ENCODE results near the gene METTL3. TPM values are rescaled to one million over a fixed set of nuclear protein-coding genes. Genes with fewer than 3 reads are reported as not detected.
A peak's percentile ranks its signal among the peaks of the same experiment; 100 is the strongest.

The METTL3 gene
- total and polyA plus RNA-seq, 2 of the 13 experiments (the other 11 are each of a cell fraction or from before 2014, with no cell fraction given): 123 to 130 TPM

GRCh38 chr14:21455592-21455911 is 55.6 kb downstream of the METTL3 start (continued):
- TF ChIP-seq ATF5 (CRISPR knock-in tag; IDR thresholded peaks at IDR 0.05; ENCODE audit: low read depth): peak; percentile 25; the same call in 1 of the 2 replicates
- peak; percentile 80 for TF ChIP-seq AGO2 (optimal IDR thresholded peaks at IDR 0.05; ENCODE audit: low read depth, low read length)
- 0 out of 2 replicates have a peak, but pooled peaks have one; percentile 20 for TF ChIP-seq ZFP90 (CRISPR knock-in tag; IDR thresholded peaks at IDR 0.05; ENCODE audit: borderline replicate concordance)
- no peak for TF ChIP-seq TRIM22 (IDR thresholded peaks at IDR 0.05)
- peak; percentile 14; the same call in 1 of the 2 replicates for TF ChIP-seq ZNF691 (CRISPR knock-in tag; IDR thresholded peaks at IDR 0.05; ENCODE audit: borderline replicate concordance, low read depth)
- 0 out of 2 replicates have a peak, but pooled peaks have one; percentile 44 for TF ChIP-seq ZNF296 (CRISPR knock-in tag; conservative IDR thresholded peaks at IDR 0.05)
- TF ChIP-seq ZNF367 (CRISPR knock-in tag; IDR thresholded peaks at IDR 0.05; ENCODE audit: borderline replicate concordance): no peak
- 0 out of 2 replicates have a peak, but pooled peaks have one; percentile 1 for TF ChIP-seq ZC3H13 (CRISPR knock-in tag; IDR thresholded peaks at IDR 0.05)
- peak; percentile 7; the same call in 1 of the 2 replicates for TF ChIP-seq GTF3A (CRISPR knock-in tag; conservative IDR thresholded peaks at IDR 0.05)
- TF ChIP-seq BCL6 (CRISPR knock-in tag; IDR thresholded peaks at IDR 0.05): no peak
- peak; percentile 32; the same call in 1 of the 2 replicates for TF ChIP-seq ZNF891 (CRISPR knock-in tag; IDR thresholded peaks at IDR 0.05)
- 0 out of 2 replicates have a peak, but pooled peaks have one; percentile 42 for TF ChIP-seq ZNF572 (CRISPR knock-in tag; IDR thresholded peaks at IDR 0.05)
- peak; percentile 51 for TF ChIP-seq RBM39 (IDR thresholded peaks at IDR 0.05; ENCODE audit: low read depth, low read length, poor library complexity, severe bottlenecking)
- TF ChIP-seq TCF7L2 (IDR thresholded peaks at IDR 0.05; ENCODE audit: low read depth, low read length): no peak
- TF ChIP-seq RAD21 (CRISPR knock-in tag; IDR thresholded peaks at IDR 0.05): 0 out of 2 replicates have a peak, but pooled peaks have one; percentile 34
- 0 out of 2 replicates have a peak, but pooled peaks have one; percentile 16 for TF ChIP-seq AHDC1 (CRISPR knock-in tag; IDR thresholded peaks at IDR 0.05; ENCODE audit: borderline replicate concordance)
- 0 out of 4 replicates have a peak, but pooled peaks of 1 of the 2 experiments have one; percentile 1 for TF ChIP-seq ATF4 (CRISPR knock-in tag; IDR thresholded peaks at IDR 0.05)
- 0 out of 2 replicates have a peak, but pooled peaks have one; percentile 62 for TF ChIP-seq EEA1 (CRISPR knock-in tag; IDR thresholded peaks at IDR 0.05; ENCODE audit: borderline replicate concordance)
- TF ChIP-seq HIVEP1 (CRISPR knock-in tag; IDR thresholded peaks at IDR 0.05): peak; percentile 73; the same call in 1 of the 2 replicates
- peak; percentile 81; the same call in 1 of the 2 replicates for TF ChIP-seq ZNF20 (CRISPR knock-in tag; IDR thresholded peaks at IDR 0.05)
